NCI-H1436 treated with DMSO at 0.1 percent for 48 hours (cell line): ENCODE measurements around the gene CD1B.
"Not testable (repeated sequence)": the region's sequence is repeated elsewhere in the genome, so short reads cannot be mapped to it uniquely, and the experiment has no call there.

Experiments
- DNase-seq: peaks from one replicate; lab custom pipeline; 2025; lab: John Stamatoyannopoulos, UW

The CD1B gene

GRCh38 chr1:158331481-158332150 is at the start of gene CD1B:
CD1B (minus strand) TSS chr1:158331531; CDS start chr1:158331423, 108 bp downstream.
- no peak for DNase-seq

- no peak for DNase-seq
Observed at GRCh38 chr1:158374860-158375259, 43.5 kb upstream of the CD1B start.

- not testable (repeated sequence) for DNase-seq
Observed at GRCh38 chr1:158374101-158374500, 42.8 kb upstream of the CD1B start.

DNA sequence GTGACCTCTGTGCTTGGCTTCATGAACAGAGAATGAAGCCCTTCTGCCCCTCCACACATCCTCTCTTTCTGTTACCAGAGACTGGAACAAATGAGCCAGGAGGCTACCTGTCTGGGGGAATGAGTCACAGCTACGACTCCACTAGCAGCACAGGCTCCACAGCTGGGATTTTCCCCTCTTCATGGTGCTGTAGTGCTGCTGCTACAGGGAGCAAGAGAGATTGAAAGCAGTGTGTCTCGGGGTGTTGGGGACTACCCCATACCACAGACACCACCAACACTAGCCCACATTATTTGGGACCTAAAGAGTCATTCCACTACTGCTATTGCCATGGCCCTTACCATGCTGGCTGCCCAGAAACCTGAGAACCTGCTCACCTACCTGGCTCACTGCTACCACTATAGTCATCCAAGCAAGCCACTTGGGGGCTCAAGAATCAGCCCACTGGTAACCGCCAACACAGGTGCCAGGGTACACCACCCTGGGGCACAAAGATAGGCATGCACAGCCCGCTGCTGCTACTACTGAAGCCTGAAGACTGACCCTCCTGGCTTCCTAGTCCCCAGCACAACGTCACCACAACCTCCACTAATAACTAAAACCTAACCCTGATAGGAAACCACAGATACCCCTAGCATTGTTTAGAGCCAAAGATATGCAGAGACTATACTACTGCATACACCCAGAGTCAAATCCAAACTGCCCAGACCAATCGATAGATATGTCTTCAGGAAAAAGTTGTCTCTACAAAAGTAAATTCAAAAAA is 40.0 kb upstream of the CD1B start:
- DNase-seq, result no peak

DNA sequence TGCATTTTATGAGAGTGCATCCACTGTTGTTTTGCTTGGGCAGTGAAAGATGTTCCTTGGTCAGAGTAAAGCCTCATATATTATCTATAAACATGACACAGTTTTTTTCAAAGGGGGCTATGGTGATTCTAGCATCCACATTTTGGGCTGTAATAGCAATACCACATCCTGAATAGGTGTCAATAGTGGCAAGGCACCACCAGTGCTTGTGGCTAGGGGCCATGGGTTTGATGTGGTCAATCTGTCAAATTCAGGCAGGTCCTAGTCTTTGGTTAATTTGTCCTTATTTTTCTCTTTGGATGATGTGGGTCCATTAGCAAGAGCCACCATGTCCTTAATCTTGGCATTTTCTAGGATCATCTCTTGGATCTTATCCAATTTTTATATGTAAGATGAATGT is 35.5 kb upstream of the CD1B start:
- DNase-seq, result no peak

GRCh38 chr1:158362941-158363340 is 31.6 kb upstream of the CD1B start:
- DNase-seq, result no peak

GRCh38 chr1:158362482-158362881 is 31.2 kb upstream of the CD1B start:
- DNase-seq, result no peak

DNA sequence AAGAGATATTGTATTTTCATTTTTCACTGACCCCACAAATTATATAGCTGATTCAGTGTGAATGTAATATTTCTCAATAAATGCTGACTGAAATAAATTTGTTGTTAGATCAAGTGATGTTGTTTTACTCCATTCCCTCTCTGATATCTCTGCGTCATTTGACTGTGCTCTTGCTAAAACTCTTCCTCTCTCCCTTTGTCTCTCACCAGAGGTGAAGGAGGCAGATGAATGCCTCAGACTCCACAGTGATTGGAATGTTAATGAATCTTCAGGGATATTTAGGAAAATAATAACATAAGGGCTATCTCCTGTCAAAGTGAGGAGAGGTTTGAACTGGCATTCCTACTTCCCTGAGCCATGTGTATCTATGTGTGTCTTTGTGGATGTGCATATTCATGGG is 26.1 kb upstream of the CD1B start:
- DNase-seq, result no peak

DNA sequence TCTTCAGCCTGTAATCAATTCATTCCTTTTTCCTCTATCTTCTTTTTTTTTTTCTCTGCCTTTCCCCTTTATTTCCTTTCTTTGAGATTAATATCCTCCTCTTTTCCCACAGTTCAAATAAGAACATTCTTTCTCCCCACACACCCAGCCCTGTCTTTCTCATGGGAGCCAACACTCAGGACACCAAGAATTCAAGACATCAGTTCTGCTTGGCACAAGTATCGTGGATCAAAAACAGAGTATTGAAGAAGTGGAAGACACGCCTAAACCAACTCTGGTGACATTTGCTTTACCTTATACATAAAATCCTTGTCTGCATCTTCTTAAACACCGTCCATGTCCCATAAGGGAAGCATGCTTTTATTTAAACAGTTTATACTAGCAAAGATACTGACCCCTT is 25.3 kb upstream of the CD1B start:
- DNase-seq, result no peak

- DNase-seq, result no peak
Observed at GRCh38 chr1:158355773-158356285, 24.5 kb upstream of the CD1B start.

DNA sequence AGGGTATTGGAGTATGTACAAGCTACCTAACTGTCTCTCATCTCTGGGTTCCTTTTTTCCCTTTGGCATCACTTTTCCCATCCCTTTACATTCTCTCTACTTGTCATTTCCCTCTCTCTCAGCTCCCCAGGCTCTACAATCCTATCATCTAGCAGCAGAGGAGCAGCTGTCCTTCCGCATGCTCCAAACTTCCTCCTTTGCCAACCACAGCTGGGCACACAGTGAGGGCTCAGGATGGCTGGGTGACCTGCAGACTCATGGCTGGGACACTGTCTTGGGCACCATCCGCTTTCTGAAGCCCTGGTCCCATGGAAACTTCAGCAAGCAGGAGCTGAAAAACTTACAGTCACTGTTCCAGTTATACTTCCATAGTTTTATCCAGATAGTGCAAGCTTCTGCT is 22.9 kb upstream of the CD1B start:
- no peak for DNase-seq

GRCh38 chr1:158353303-158354075 is 22.2 kb upstream of the CD1B start, which contains the start of gene CD1E:
CD1E (plus strand) TSS chr1:158353894; CDS start chr1:158353989, 95 bp downstream.
- no peak for DNase-seq

DNA sequence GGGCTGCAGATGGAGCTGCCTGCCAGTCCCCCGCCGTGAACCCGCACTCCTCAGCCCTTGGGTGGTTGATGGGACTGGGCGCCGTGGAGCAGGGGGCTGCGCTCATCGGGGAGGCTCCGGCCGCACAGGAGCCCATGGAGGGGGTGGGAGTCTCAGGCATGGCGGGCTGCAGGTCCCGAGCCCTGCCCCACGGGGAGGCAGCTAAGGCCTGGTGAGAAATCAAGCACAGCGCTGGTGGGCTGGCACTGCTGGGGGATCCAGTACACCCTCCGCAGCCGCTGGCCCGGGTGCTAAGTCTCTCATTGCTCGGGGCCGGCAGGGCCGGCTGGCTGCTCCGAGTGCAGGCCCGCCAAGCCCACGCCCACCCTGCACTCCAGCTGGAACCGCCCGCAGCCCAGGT is 17.6 kb upstream of the CD1B start:
- not testable (repeated sequence) for DNase-seq

- DNase-seq, result not testable (repeated sequence)
Observed at GRCh38 chr1:158336413-158336812, 5.1 kb upstream of the CD1B start.

- no peak for DNase-seq
Observed at GRCh38 chr1:158335213-158335532, 3.8 kb upstream of the CD1B start.

DNA sequence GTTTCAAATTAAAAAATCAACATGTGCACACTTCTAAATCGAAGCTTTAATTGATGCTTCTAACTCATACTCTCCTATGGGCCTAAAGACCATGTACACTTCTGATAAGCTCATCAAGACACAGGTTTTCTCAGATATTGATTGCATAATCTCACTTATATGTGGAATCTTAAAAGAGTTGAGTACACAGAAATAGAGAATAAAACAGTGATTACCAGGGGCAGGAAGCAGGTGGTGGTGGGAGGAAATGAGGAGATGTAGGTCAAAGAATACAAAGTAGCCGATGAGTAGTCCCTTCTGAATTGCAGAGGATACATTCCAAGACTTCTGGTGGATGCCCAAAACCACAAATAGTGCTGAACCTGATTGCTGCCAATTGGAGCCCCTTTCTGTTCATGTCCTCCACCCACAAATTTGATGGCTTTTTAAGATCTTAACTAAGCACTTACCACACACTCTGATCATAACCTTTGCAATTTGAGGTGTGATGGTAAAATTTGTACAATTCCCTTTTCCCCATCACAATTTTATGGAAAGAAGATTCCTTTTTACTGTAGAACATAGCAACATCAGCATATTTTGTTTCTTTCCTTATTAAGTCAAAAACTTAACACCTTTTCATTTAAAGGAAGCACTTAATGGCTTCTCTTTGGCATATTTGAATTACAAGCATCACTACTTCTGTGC is 3.3 kb upstream of the CD1B start:
- no peak for DNase-seq

DNA sequence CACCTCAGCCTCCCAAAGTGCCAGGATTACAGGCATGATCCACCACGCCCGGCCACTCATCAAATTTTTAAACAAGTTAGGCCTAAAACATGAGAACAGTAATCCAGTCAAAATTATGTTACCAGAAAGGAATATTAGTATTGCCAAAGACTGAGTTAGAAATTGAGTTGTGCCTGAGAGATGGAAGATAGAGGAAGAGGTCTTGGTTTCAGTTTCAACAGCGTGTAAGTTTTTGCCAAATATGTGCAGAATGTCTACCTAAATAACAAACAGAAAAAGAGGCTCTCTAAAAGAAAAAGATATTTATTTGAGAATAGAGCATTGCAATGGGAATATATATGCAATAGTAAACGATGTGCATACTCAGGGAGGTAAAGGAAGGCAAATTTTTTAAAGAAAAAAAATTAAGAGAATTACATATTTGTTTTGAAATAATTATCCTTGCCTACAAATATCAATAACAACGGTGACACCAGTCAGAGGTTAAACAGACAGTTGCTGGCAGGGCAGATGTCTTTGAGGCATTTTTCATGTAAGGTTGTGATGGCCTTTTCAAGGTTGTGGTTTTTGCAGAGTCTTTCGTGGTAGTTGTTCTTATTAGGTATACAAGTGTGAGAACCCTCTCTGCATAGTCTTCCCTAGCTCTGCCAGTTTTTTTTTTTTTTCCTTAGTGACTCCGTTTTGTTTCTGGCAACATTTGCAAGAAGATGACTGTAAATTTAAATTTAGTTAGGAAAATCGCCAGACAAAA is 2.2 kb upstream of the CD1B start:
- no peak for DNase-seq

DNA sequence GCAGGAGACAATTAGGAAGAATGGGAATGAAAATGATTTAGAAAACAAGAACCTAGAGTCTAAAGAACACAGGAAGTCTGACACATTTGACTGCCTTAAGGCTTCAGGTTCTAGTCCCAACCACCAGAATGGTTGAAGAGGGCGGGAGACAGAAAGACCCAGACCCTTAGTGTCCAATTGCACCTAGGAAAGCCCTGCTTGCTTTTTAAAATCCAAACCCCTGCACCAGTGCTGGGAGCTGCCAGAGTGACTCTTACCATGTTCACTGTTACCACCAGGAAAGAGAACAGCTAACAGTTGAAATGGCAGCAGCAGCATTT is 265 bp downstream of the CD1B start:
- DNase-seq, result no peak

DNA sequence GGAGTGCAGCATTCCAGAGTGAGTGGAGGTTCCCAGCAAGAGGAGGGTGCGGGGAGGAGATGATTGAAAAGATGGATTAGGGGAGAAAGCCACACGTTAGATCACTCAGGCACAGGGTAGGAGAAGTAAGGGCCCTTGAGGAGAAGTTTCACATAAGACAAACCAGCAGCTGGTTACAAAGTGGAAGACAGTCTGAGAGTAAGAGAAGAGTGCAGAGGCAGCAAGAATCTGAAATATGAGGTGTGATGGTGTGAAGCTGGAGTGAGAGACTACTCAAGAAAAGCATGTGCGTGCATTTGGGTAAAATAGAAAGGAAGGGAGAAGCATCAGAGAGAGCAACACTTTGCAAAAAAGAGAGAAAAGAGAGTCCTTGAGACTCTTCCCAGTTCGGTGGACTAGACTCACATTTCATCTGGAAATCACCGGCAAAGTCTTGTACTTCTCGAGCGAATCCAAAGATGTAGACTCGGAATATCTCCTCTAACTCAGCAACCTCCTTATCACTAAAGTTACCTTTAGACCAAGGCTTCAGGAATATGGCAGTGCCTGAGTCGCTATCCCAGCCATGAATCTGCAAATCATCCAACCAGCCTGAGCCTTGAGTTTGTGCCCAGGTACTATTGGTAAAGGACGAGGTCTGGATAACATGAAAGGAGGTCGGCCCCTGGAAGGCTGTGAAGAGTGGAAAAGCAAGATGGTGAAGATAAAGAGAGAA is 783 bp downstream of the CD1B start:
- DNase-seq, result no peak

- DNase-seq, result no peak
Observed at GRCh38 chr1:158329733-158330132, 1.6 kb downstream of the CD1B start.

DNA sequence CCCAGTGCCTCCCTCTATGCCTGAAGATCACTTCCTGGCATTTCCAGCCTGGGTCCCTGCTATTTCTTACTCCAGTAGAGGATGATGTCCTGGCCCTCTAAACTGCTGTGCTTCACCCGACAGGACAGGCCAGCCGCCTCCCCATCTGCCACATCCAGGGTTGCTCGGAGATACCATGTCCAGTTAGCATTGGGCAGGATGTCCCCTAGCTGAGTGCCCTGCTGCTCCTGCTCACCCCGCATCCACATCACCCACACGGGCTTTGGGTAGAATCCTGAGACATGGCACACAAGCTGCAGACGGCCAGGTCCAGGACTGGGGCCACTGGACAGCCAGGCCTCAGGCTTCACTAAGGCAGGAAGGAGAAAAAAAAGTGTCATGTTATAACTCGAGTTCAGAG is 2.0 kb downstream of the CD1B start:
- no peak for DNase-seq
